Duodenal mucosa (tissue), 2 donors: ENCODE measurements around the gene USP14.

Experiments used
- H3K27ac ChIP-seq: one replicate; pipeline ENCODE4 v1.7.0; 2013; ENCODE audit warnings: low read depth, low read length
- H3K27me3 ChIP-seq, 2 donors: one replicate each; pipeline ENCODE4 v1.7.0; 2013; ENCODE audit warnings: low read length in 2 of 2, control low read depth in 1 of 2; ENCODE audit not compliant: insufficient read depth in 2 of 2, control insufficient read depth in 1 of 2
- H3K36me3 ChIP-seq, 2 donors: one replicate each; pipeline ENCODE4 v1.7.0; 2013; ENCODE audit warnings: low read length in 2 of 2, control low read depth in 1 of 2; ENCODE audit not compliant: insufficient read depth in 2 of 2, control insufficient read depth in 1 of 2
- H3K4me1 ChIP-seq, 2 donors: one replicate each; pipeline ENCODE4 v1.7.0; 2013; ENCODE audit warnings: low read length in 2 of 2, control low read depth in 1 of 2; ENCODE audit not compliant: insufficient read depth in 2 of 2, control insufficient read depth in 1 of 2
- H3K4me3 ChIP-seq, 2 donors: one replicate each; pipeline ENCODE4 v1.7.0; 2013; ENCODE audit warnings: low read length in 2 of 2, low read depth in 1 of 2
- H3K9ac ChIP-seq, 2 donors: one replicate each; pipeline ENCODE4 v1.7.0; 2013; ENCODE audit warnings: low read length in 2 of 2, low read depth in 1 of 2
- H3K9me3 ChIP-seq, 2 donors: one replicate each; pipeline ENCODE4 v1.7.0; 2013; ENCODE audit warnings: low read length in 2 of 2, control low read depth in 1 of 2; ENCODE audit not compliant: control insufficient read depth in 1 of 2

The USP14 gene

DNA sequence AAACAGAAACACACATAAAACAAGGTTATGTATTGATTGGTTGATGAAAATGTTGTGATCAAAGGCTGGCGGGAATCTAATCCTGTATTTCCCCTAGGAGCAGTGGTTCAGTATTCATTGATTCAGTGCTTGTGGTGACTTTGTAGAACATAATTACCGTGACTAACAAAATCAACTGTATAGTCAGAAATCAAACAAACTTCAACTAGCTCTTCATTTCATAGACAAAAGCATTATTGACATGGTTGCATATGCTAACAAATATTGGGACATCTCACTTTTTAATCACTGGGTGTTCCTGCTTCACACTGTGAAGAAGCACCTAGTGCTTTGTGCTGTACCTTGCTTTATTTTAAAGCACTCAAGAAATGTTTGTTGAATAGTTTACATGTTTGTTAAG is 41.4 kb downstream of the USP14 start:
- Histone ChIP-seq H3K27me3 (no peaks in the 10 kb centered on the region), H3K27ac (no peak overlapping the region), H3K36me3 (peaks cover 4 to 64% of the 10 kb centered on the region in 2 donors), H3K4me1 (no peaks in the 10 kb centered on the region), H3K9me3 (no peaks in the 10 kb centered on the region), H3K4me3 (no peak overlapping the region), H3K9ac (no peak overlapping the region)

GRCh38 chr18:210075-210474 is 51.7 kb downstream of the USP14 start:
- peaks cover 0 to 8% of the 10 kb centered on the region in 2 donors for H3K4me1 ChIP-seq
- H3K27ac ChIP-seq, result no peak overlapping the region
- no peaks in the 10 kb centered on the region for H3K9me3 ChIP-seq
- peaks cover 33 to 57% of the 10 kb centered on the region in 2 donors for H3K36me3 ChIP-seq
- no peak overlapping the region for H3K4me3 ChIP-seq
- no peaks in the 10 kb centered on the region for H3K27me3 ChIP-seq
- H3K9ac ChIP-seq, result no peak overlapping the region

- Histone ChIP-seq H3K27me3 (no peaks in the 10 kb centered on the region), H3K4me3 (no peak overlapping the region), H3K9ac (no peak overlapping the region), H3K9me3 (no peaks in the 10 kb centered on the region), H3K36me3 (peaks cover 33 to 57% of the 10 kb centered on the region in 2 donors), H3K27ac (no peak overlapping the region), H3K4me1 (peaks cover 0 to 8% of the 10 kb centered on the region in 2 donors)
These were observed 52.4 kb downstream of the USP14 start for GRCh38 chr18:210733-211132.

- Histone ChIP-seq H3K9me3 (no peaks in the 10 kb centered on the region), H3K4me1 (peaks cover 0 to 8% of the 10 kb centered on the region in 2 donors), H3K36me3 (peaks cover 30 to 58% of the 10 kb centered on the region in 2 donors), H3K27me3 (no peaks in the 10 kb centered on the region), H3K27ac (no peak overlapping the region), H3K4me3 (no peak overlapping the region), H3K9ac (no peak overlapping the region)
These were observed 53.2 kb downstream of the USP14 start for GRCh38 chr18:211582-211981.

- no peak overlapping the region for H3K27ac ChIP-seq
- peaks cover 0 to 8% of the 10 kb centered on the region in 2 donors for H3K4me1 ChIP-seq
- H3K4me3 ChIP-seq, result no peak overlapping the region
- H3K36me3 ChIP-seq, result peaks cover 41 to 67% of the 10 kb centered on the region in 2 donors
- no peaks in the 10 kb centered on the region for H3K9me3 ChIP-seq
- no peak overlapping the region for H3K9ac ChIP-seq
- no peaks in the 10 kb centered on the region for H3K27me3 ChIP-seq
These were observed 54.4 kb downstream of the USP14 start for GRCh38 chr18:212780-213179.

GRCh38 chr18:213505-213904 is 55.1 kb downstream of the USP14 start:
- no peak overlapping the region for H3K9ac ChIP-seq
- H3K9me3 ChIP-seq, result no peaks in the 10 kb centered on the region
- H3K27ac ChIP-seq, result no peak overlapping the region
- peaks cover 46 to 74% of the 10 kb centered on the region in 2 donors for H3K36me3 ChIP-seq
- no peak overlapping the region for H3K4me3 ChIP-seq
- H3K4me1 ChIP-seq, result peaks cover 0 to 8% of the 10 kb centered on the region in 2 donors
- no peaks in the 10 kb centered on the region for H3K27me3 ChIP-seq

GRCh38 chr18:213966-214365 is 55.6 kb downstream of the USP14 start:
- no peaks in the 10 kb centered on the region for H3K9me3 ChIP-seq
- H3K27me3 ChIP-seq, result no peaks in the 10 kb centered on the region
- H3K4me1 ChIP-seq, result peaks cover 0 to 8% of the 10 kb centered on the region in 2 donors
- H3K4me3 ChIP-seq, result no peak overlapping the region
- H3K27ac ChIP-seq, result no peak overlapping the region
- no peak overlapping the region for H3K9ac ChIP-seq
- H3K36me3 ChIP-seq, result peaks cover 46 to 77% of the 10 kb centered on the region in 2 donors

DNA sequence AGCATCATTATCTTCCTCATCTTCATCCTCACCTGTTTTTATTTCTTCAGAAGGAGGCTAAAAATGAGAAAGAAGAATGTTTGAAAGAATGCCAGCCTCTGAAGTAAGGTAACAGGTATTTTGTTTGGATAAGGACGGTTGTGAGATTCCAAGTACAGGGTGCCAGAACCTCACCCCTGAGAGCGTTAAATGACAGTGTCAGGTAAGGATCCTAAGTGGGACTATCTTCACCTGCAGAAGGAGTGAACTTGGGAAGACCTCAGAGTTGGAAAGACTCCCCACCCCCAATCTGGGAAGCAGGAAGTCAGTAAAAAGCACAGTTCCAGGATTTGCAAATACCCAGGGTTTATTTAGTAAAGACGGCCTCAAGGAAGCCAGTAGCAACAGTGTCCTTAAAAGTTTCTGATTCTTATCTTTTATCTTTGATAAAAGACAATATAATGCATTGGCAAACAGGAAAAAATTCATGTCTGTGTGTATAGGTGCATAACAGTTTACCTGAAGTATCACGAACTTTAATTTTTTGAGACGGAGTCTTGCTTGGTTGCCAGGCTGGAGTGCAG is 57.2 kb downstream of the USP14 start:
- H3K27me3 ChIP-seq, result no peaks in the 10 kb centered on the region
- peaks cover 46 to 82% of the 10 kb centered on the region in 2 donors for H3K36me3 ChIP-seq
- H3K27ac ChIP-seq, result no peak overlapping the region
- H3K9ac ChIP-seq, result no peak overlapping the region
- H3K4me1 ChIP-seq, result no peaks in the 10 kb centered on the region
- no peak overlapping the region for H3K4me3 ChIP-seq
- H3K9me3 ChIP-seq, result no peaks in the 10 kb centered on the region

DNA sequence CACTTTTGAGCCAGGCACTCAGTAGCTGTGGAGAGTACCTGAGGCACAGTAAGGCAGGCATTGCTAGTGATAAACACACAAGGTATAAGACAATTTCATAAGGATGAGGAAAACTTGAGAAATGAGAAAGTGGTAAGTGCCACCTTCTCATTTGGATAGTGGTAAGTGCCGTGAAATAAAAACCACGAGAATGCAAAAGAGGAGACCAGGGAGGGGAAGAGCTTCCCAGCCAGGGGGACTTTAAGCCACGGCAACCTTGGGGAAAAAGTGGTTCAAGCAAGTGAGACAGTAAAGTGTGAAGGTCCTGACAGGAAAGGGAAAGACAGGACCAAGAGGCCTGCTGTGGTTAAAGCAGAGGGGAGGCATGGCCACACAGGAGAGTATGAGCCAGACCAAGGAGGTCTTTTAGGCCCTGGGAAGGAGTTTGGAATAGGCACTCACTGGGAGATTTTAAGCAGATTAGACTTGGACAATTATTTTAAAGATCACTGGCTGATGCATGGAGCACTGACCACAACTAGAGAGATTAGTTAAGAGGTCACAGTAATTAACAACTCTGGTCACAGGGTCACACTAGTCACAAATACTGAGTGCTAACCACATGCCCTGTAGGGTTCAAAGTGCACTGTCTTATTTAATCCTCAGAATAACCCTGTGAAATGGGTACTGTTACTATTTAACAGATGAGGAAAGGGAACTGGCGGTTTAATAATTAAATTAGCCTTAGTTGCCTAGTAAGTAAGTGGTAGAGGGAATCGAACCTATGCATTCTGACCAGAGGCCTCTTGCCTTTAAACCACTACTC is 59.4 kb downstream of the USP14 start:
- Histone ChIP-seq H3K4me1 (no peaks in the 10 kb centered on the region), H3K27me3 (no peaks in the 10 kb centered on the region), H3K9me3 (no peaks in the 10 kb centered on the region), H3K4me3 (no peak overlapping the region), H3K27ac (no peak overlapping the region), H3K9ac (no peak overlapping the region), H3K36me3 (peaks cover 39 to 64% of the 10 kb centered on the region in 2 donors)

- H3K9me3 ChIP-seq, result no peaks in the 10 kb centered on the region
- peaks cover 26 to 64% of the 10 kb centered on the region in 2 donors for H3K36me3 ChIP-seq
- no peak overlapping the region for H3K4me3 ChIP-seq
- no peaks in the 10 kb centered on the region for H3K27me3 ChIP-seq
- H3K27ac ChIP-seq, result no peak overlapping the region
- no peaks in the 10 kb centered on the region for H3K4me1 ChIP-seq
- no peak overlapping the region for H3K9ac ChIP-seq
These were observed 62.4 kb downstream of the USP14 start for GRCh38 chr18:220708-221107.
